Caco-2 (cell line): ENCODE measurements around the gene IDH3G. TPM values are rescaled to one million over a fixed set of nuclear protein-coding genes. Genes with fewer than 3 reads are reported as not detected.

Experiments used
- BruUV-seq: library from RNA; stranded (reverse); fragments of 400-500 nt; replicated peaks from 2 replicates; lab custom pipeline; 2021; lab: Mats Ljungman, UMichigan
- CTCF ChIA-PET: fragments of 300-600 bp; sonication (Branson Sonifier 250); formaldehyde crosslinking; loops from one replicate; lab custom pipeline; 2022; ENCODE audit warnings: antibody characterized with exemption; lab: Charles Lee
- POLR2A ChIA-PET: fragments of 300-600 bp; sonication (Branson Sonifier 250); formaldehyde crosslinking; loops from one replicate; lab custom pipeline; 2022; ENCODE audit warnings: antibody characterized with exemption; lab: Charles Lee
- DNase-seq, 2 experiments: peaks; one replicate each; pipeline versions ENCODE4 v3.0.0 to v3.0.0-alpha.2; 2020 to 2022
- H3K27me3 ChIP-seq: replicated peaks from 2 replicates; pipeline ENCODE4 v1.6.0; 2011; ENCODE audit warnings: low read length; ENCODE audit not compliant: control insufficient read depth, insufficient read depth
- H3K36me3 ChIP-seq: 2 replicates; pipeline ENCODE4 v1.5.1; 2011; ENCODE audit warnings: low read length; ENCODE audit not compliant: control insufficient read depth, insufficient read depth
- H3K4me1 ChIP-seq: fragments of 250-450 bp; sonication (Bioruptor Pico); 2 replicates; pipeline ENCODE4 v1.5.1; 2020; ENCODE audit warnings: mild to moderate bottlenecking
- H3K4me3 ChIP-seq: 2 replicates; pipeline ENCODE4 v1.5.1; 2011; ENCODE audit warnings: low read depth, mild to moderate bottlenecking, control low read depth, low read length
- H3K9me3 ChIP-seq: fragments of 250-450 bp; sonication (Bioruptor Pico); 2 replicates; pipeline ENCODE4 v1.5.1; 2020; ENCODE audit warnings: mild to moderate bottlenecking, moderate library complexity
- H3K27ac Mint-ChIP-seq: one replicate; pipeline ENCODE4 v1.8.0; 2022; ENCODE audit warnings: mixed read lengths; ENCODE audit not compliant: unreplicated experiment
- H3K27me3 Mint-ChIP-seq: one replicate; pipeline ENCODE4 v1.8.0; 2022; ENCODE audit warnings: mixed read lengths; ENCODE audit not compliant: insufficient read depth, unreplicated experiment
- H3K36me3 Mint-ChIP-seq: one replicate; pipeline ENCODE4 v1.8.0; 2022; ENCODE audit warnings: mild to moderate bottlenecking, mixed read lengths; ENCODE audit not compliant: insufficient read depth, unreplicated experiment
- H3K4me1 Mint-ChIP-seq: one replicate; pipeline ENCODE4 v1.8.0; 2022; ENCODE audit warnings: low read depth, mixed read lengths; ENCODE audit not compliant: unreplicated experiment
- H3K4me3 Mint-ChIP-seq: one replicate; pipeline ENCODE4 v1.8.0; 2022; ENCODE audit warnings: mild to moderate bottlenecking, moderate library complexity, mixed read lengths; ENCODE audit not compliant: unreplicated experiment
- H3K9me3 Mint-ChIP-seq: one replicate; pipeline ENCODE4 v1.8.0; 2022; ENCODE audit warnings: mixed read lengths; ENCODE audit not compliant: unreplicated experiment
- CTCF ChIP-seq, 2 experiments: fragments of 200-600 bp in 1 of 2; IDR thresholded peaks; 1 replicate in 1 of 2; 2 replicates in 1 of 2; pipeline versions ENCODE4 v1.5.1 to v1.8.0; 2011 to 2022; ENCODE audit warnings: antibody characterized with exemption in 1 of 2, control low read depth in 1 of 2, inconsistent platforms in 1 of 2, low read depth in 1 of 2, low read length in 1 of 2, mild to moderate bottlenecking in 1 of 2, moderate library complexity in 1 of 2; ENCODE audit not compliant: insufficient read depth in 1 of 2, severe bottlenecking in 1 of 2, unreplicated experiment in 1 of 2
- intact Hi-C: fragments of 100-400 bp; cut with micrococcal nuclease; formaldehyde crosslinking; loops from one replicate; pipeline ENCODE4 v1.10.0; 2022; ENCODE audit not compliant: unreplicated experiment
- total RNA-seq: library from RNA; stranded (reverse); gene quantifications from 2 replicates; pipeline ENCODE4 v1.2.3, GENCODE V29; 2022

IDH3G gene
- total RNA-seq, 1 experiment from 2014 or later = 53.3 TPM

- Histone ChIP-seq H3K4me1 (no peaks in the 10 kb centered on the region), H3K27me3 (no peaks in the 10 kb centered on the region), H3K36me3 (no peaks in the 10 kb centered on the region), H3K4me3 (no peak overlapping the region), H3K9me3 (no peaks in the 10 kb centered on the region)
- DNase-seq = no peak
- H3K36me3 Mint-ChIP-seq = peaks cover 6% of the 10 kb centered on the region
- H3K27me3 Mint-ChIP-seq = no peaks in the 10 kb centered on the region
- intact Hi-C loops = no loop called here
- no peak overlapping the region for H3K4me3 Mint-ChIP-seq
- no peak for TF ChIP-seq CTCF (IDR thresholded peaks at IDR 0.05; ENCODE audit: insufficient read depth in 1 of 2, low read depth in 1 of 2, low read length in 1 of 2, severe bottlenecking in 1 of 2, unreplicated experiment in 1 of 2)
- POLR2A ChIA-PET = no interaction called here
- BruUV-seq = no TSS peak
- no peak overlapping the region for H3K27ac Mint-ChIP-seq
- CTCF ChIA-PET = no interaction called here
- no peaks in the 10 kb centered on the region for H3K9me3 Mint-ChIP-seq
- no peaks in the 10 kb centered on the region for H3K4me1 Mint-ChIP-seq
These were observed 11.3 kb downstream of the IDH3G start for GRCh38 chrX:153782871-153783270.

GRCh38 chrX:153782313-153782712, 11.9 kb downstream of the IDH3G start:
- no peaks in the 10 kb centered on the region for H3K27me3 Mint-ChIP-seq
- H3K4me1 Mint-ChIP-seq = no peaks in the 10 kb centered on the region
- intact Hi-C loops = no loop called here
- no peaks in the 10 kb centered on the region for H3K27me3 ChIP-seq
- peaks cover 6% of the 10 kb centered on the region for H3K36me3 Mint-ChIP-seq
- DNase-seq = no peak
- no TSS peak for BruUV-seq
- no peak overlapping the region for H3K27ac Mint-ChIP-seq
- no peaks in the 10 kb centered on the region for H3K4me1 ChIP-seq
- H3K9me3 Mint-ChIP-seq = no peaks in the 10 kb centered on the region
- no peak overlapping the region for H3K4me3 ChIP-seq
- ChIA-PET CTCF (no interaction called here), POLR2A (no interaction called here)
- no peaks in the 10 kb centered on the region for H3K36me3 ChIP-seq
- no peaks in the 10 kb centered on the region for H3K9me3 ChIP-seq
- no peak for TF ChIP-seq CTCF (IDR thresholded peaks at IDR 0.05; ENCODE audit: insufficient read depth in 1 of 2, low read depth in 1 of 2, low read length in 1 of 2, severe bottlenecking in 1 of 2, unreplicated experiment in 1 of 2)
- H3K4me3 Mint-ChIP-seq = no peak overlapping the region

GRCh38 chrX:153781428-153782047, 12.6 kb downstream of the IDH3G start:
- Mint-ChIP-seq H3K27me3 (no peaks in the 10 kb centered on the region), H3K4me3 (no peak overlapping the region), H3K27ac (no peak overlapping the region), H3K4me1 (no peaks in the 10 kb centered on the region), H3K9me3 (no peaks in the 10 kb centered on the region), H3K36me3 (peaks cover 6% of the 10 kb centered on the region)
- no peak overlapping the region for H3K4me3 ChIP-seq
- no peaks in the 10 kb centered on the region for H3K4me1 ChIP-seq
- DNase-seq = no peak
- no peaks in the 10 kb centered on the region for H3K9me3 ChIP-seq
- H3K36me3 ChIP-seq = no peaks in the 10 kb centered on the region
- no peak for TF ChIP-seq CTCF (IDR thresholded peaks at IDR 0.05; ENCODE audit: insufficient read depth in 1 of 2, low read depth in 1 of 2, low read length in 1 of 2, severe bottlenecking in 1 of 2, unreplicated experiment in 1 of 2)
- ChIA-PET POLR2A (no interaction called here), CTCF (interaction anchor here (0.6 kb wide), 1 partner anchor 132 kb away, joined by 3 read pairs; no protein-coding TSS in a partner anchor)
- no peaks in the 10 kb centered on the region for H3K27me3 ChIP-seq
- intact Hi-C loops = no loop called here
- no TSS peak for BruUV-seq
